Astrocyte (in vitro differentiated cells and primary cell): ENCODE measurements around the gene MATN1. TPM values are rescaled to one million over a fixed set of nuclear protein-coding genes. Genes with fewer than 3 reads are reported as not detected.

Experiments
- DNase-seq: peaks from one replicate; pipeline ENCODE4 v3.0.0-alpha.2; 2010; ENCODE audit warnings: low read depth
- FAIRE-seq: peaks from 2 replicates; lab custom pipeline; 2011; peaks lifted over from hg19 to GRCh38; lab: Jason Lieb, UNC
- H2AFZ ChIP-seq: 2 replicates; pipeline ENCODE4 v1.6.0; 2012; ENCODE audit warnings: low read depth, low read length, inconsistent platforms
- H3K27ac ChIP-seq: 2 replicates; pipeline ENCODE4 v1.5.1; 2011; ENCODE audit warnings: low read depth, low read length, inconsistent platforms
- H3K27me3 ChIP-seq: 2 replicates; pipeline ENCODE4 v1.6.0; 2011; ENCODE audit warnings: low read length, inconsistent platforms; ENCODE audit not compliant: insufficient read depth
- H3K36me3 ChIP-seq: 2 replicates; pipeline ENCODE4 v1.5.1; 2011; ENCODE audit warnings: low read length, inconsistent platforms; ENCODE audit not compliant: insufficient read depth
- H3K4me1 ChIP-seq: 2 replicates; pipeline ENCODE4 v1.5.1; 2011; ENCODE audit warnings: low read length, inconsistent platforms; ENCODE audit not compliant: insufficient read depth
- H3K4me2 ChIP-seq: 2 replicates; pipeline ENCODE4 v1.6.0; 2012; ENCODE audit warnings: low read length, inconsistent platforms
- H3K4me3 ChIP-seq: 2 replicates; pipeline ENCODE4 v1.5.1; 2011; ENCODE audit warnings: low read depth, mild to moderate bottlenecking, low read length, inconsistent platforms; ENCODE audit not compliant: insufficient read depth
- H3K79me2 ChIP-seq: 2 replicates; pipeline ENCODE4 v1.6.0; 2012; ENCODE audit warnings: mild to moderate bottlenecking, low read length, inconsistent platforms; ENCODE audit not compliant: insufficient read depth
- H3K9ac ChIP-seq: 2 replicates; pipeline ENCODE4 v1.6.0; 2012; ENCODE audit warnings: mild to moderate bottlenecking, low read length, inconsistent platforms
- H3K9me3 ChIP-seq: 2 replicates; pipeline ENCODE4 v1.5.1; 2012; ENCODE audit warnings: low read depth, mild to moderate bottlenecking, low read length, inconsistent platforms; ENCODE audit not compliant: insufficient read depth
- H4K20me1 ChIP-seq: 2 replicates; pipeline ENCODE4 v1.6.0; 2012; ENCODE audit warnings: low read length, inconsistent platforms; ENCODE audit not compliant: insufficient read depth
- H3K27ac Mint-ChIP-seq: one replicate; pipeline ENCODE4 v1.8.0; 2021; ENCODE audit warnings: mild to moderate bottlenecking, mixed read lengths; ENCODE audit not compliant: unreplicated experiment
- H3K27me3 Mint-ChIP-seq: one replicate; pipeline ENCODE4 v1.8.0; 2021; ENCODE audit warnings: low read depth, mixed read lengths; ENCODE audit not compliant: unreplicated experiment
- H3K36me3 Mint-ChIP-seq: one replicate; pipeline ENCODE4 v1.8.0; 2021; ENCODE audit warnings: low read depth, mixed read lengths; ENCODE audit not compliant: unreplicated experiment
- H3K4me1 Mint-ChIP-seq: one replicate; pipeline ENCODE4 v1.8.0; 2021; ENCODE audit warnings: low read depth, mixed read lengths; ENCODE audit not compliant: unreplicated experiment
- H3K4me3 Mint-ChIP-seq: one replicate; pipeline ENCODE4 v1.8.0; 2021; ENCODE audit warnings: mild to moderate bottlenecking, moderate library complexity, mixed read lengths; ENCODE audit not compliant: unreplicated experiment
- H3K9me3 Mint-ChIP-seq: one replicate; pipeline ENCODE4 v1.8.0; 2021; ENCODE audit warnings: mild to moderate bottlenecking, mixed read lengths; ENCODE audit not compliant: unreplicated experiment
- CTCF ChIP-seq: IDR thresholded peaks from 2 replicates; pipeline ENCODE4 v1.5.1; 2011; ENCODE audit warnings: low read depth, mild to moderate bottlenecking, inconsistent platforms, low read length, moderate library complexity; ENCODE audit not compliant: insufficient read depth
- EZH2 ChIP-seq: IDR thresholded peaks from 2 replicates; pipeline ENCODE4 v1.6.1; 2012; ENCODE audit warnings: mild to moderate bottlenecking, low read length, inconsistent platforms; ENCODE audit not compliant: insufficient read depth
- total RNA-seq: library from RNA; stranded (reverse); gene quantifications from 2 replicates; pipeline ENCODE4 v1.2.1, GENCODE V29; 2021

MATN1 gene
- total RNA-seq, 1 donor from 2014 or later, result 0.32 TPM

DNA sequence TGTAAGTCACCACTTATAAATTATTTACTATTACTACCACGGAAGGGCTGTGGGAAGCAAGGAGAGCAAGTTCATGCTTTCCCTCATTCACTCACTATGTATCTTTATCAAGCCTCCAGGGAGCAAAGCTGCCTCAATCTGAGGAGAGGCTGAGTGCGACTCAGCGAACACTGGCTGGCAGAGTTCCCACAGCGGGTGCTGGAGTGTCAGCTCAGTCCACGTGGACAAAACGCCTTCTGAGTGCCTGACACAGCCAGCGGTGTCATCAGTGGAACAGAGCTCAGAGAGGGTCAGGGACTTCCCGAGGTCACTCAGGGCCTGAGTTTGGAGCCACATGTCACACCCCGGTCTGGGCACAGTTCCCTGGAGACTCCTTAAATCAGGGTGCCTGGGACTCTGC lies 16.9 kb downstream of the MATN1 start:
- Mint-ChIP-seq H3K36me3 (no peaks in the 10 kb centered on the region), H3K9me3 (no peaks in the 10 kb centered on the region), H3K27me3 (peaks cover 28% of the 10 kb centered on the region), H3K4me3 (no peak overlapping the region), H3K27ac (no peak overlapping the region), H3K4me1 (no peaks in the 10 kb centered on the region)
- H3K4me2 ChIP-seq, result no peak overlapping the region
- H4K20me1 ChIP-seq, result no peaks in the 10 kb centered on the region
- FAIRE-seq, result no peak
- H3K27me3 ChIP-seq, result peaks cover 23% of the 10 kb centered on the region
- no peaks in the 10 kb centered on the region for H3K79me2 ChIP-seq
- H3K9me3 ChIP-seq, result no peaks in the 10 kb centered on the region
- H3K4me3 ChIP-seq, result no peak overlapping the region
- H3K4me1 ChIP-seq, result peaks cover 2% of the 10 kb centered on the region
- H3K36me3 ChIP-seq, result no peaks in the 10 kb centered on the region
- no peak overlapping the region for H3K27ac ChIP-seq
- H2AFZ ChIP-seq, result no peak overlapping the region
- DNase-seq, result no peak
- no peak for TF ChIP-seq CTCF
- H3K9ac ChIP-seq, result no peak overlapping the region

DNA sequence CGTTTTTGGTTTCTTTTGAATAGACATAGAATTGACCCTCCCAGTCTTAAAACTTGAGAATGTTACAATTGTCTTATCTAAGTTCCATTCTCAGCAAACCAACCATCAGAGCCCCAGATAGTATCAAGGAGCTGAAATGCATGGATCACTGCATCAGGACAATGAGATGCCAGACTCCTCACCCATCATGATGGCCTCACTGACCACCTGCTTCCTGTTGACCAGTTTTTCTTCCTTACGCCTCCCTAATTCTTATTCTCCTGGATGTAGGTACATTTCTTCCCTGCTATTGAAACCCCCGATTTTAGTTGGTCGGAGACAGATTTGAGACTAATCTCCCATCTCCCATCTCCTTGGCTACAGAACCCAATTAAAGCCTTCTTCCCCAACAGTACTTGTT lies 17.7 kb downstream of the MATN1 start:
- no peaks in the 10 kb centered on the region for H3K79me2 ChIP-seq
- peaks cover 15% of the 10 kb centered on the region for H3K27me3 ChIP-seq
- no peak overlapping the region for H2AFZ ChIP-seq
- Mint-ChIP-seq H3K27ac (no peak overlapping the region), H3K9me3 (no peaks in the 10 kb centered on the region), H3K4me1 (no peaks in the 10 kb centered on the region), H3K36me3 (no peaks in the 10 kb centered on the region), H3K27me3 (peaks cover 25% of the 10 kb centered on the region), H3K4me3 (no peak overlapping the region)
- DNase-seq (no peak), FAIRE-seq (no peak)
- no peaks in the 10 kb centered on the region for H3K36me3 ChIP-seq
- H3K9me3 ChIP-seq, result no peaks in the 10 kb centered on the region
- H3K4me2 ChIP-seq, result no peak overlapping the region
- H3K4me3 ChIP-seq, result no peak overlapping the region
- TF ChIP-seq EZH2, result no peak
- no peak for TF ChIP-seq CTCF
- H4K20me1 ChIP-seq, result no peaks in the 10 kb centered on the region
- H3K9ac ChIP-seq, result no peak overlapping the region
- H3K27ac ChIP-seq, result no peak overlapping the region
- H3K4me1 ChIP-seq, result peaks cover 8% of the 10 kb centered on the region

GRCh38 chr1:30704765-30705509 lies 18.4 kb downstream of the MATN1 start:
- Histone ChIP-seq H2AFZ (no peak overlapping the region), H3K36me3 (no peaks in the 10 kb centered on the region), H3K9me3 (no peaks in the 10 kb centered on the region), H3K27ac (no peak overlapping the region), H3K4me2 (no peak overlapping the region), H3K4me1 (peaks cover 10% of the 10 kb centered on the region), H3K4me3 (no peak overlapping the region), H3K27me3 (peaks cover 9% of the 10 kb centered on the region), H3K79me2 (no peaks in the 10 kb centered on the region), H3K9ac (no peak overlapping the region), H4K20me1 (no peaks in the 10 kb centered on the region)
- Mint-ChIP-seq H3K27me3 (peaks cover 22% of the 10 kb centered on the region), H3K4me3 (no peak overlapping the region), H3K4me1 (no peaks in the 10 kb centered on the region), H3K9me3 (no peaks in the 10 kb centered on the region), H3K27ac (no peak overlapping the region), H3K36me3 (no peaks in the 10 kb centered on the region)
- FAIRE-seq, result no peak
- no peak for TF ChIP-seq CTCF
- no peak for TF ChIP-seq EZH2
- no peak for DNase-seq
